8988T (cell line): ENCODE measurements around the gene ZNF214.
"Not testable (repeated sequence)": the region's sequence is repeated elsewhere in the genome, so short reads cannot be mapped to it uniquely, and the experiment has no call there.

Source experiments
- DNase-seq: peaks from one replicate; pipeline ENCODE4 v3.0.0; 2011

ZNF214 gene

DNA sequence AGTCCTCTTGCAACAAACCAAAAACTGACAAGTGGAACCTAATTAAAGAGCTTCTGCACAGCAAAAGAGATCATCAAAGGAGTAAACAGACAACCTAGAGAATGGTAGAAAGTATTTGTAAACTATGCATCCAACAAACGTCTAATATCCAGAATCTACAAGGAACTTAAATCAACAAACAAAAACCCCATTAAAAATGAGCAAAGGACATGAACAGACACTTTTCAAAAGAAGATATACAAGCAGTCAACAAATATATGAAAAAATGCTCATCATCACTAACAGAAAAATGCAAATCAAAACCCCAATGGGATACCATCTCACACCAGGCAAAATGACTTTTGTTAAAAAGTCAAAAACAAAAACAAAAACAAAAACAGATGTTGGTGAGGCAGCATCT lies 33.7 kb downstream of the ZNF214 start:
- no peak for DNase-seq

DNA sequence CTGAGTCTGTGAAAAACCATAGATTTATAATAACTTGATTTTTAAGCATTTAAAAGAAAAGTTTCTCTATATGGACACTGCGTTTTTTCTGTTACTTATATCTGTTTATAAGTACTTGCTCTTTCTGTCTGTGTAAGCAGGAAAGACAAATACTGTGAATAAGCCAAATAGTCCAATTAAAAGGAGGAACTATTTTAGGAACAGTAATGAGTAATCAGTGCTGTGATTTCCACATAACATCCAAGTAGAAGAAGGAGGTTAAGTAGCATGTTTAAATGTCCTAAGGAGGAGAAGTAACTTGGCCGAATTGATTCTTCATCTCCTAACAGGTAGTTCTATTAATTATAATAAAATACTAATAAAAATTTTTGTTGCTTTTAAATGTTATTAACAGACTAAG lies 40.8 kb downstream of the ZNF214 start:
- DNase-seq = no peak

- not testable (repeated sequence) for DNase-seq
Measured at GRCh38 chr11:6969854-6970253, 50.3 kb downstream of the ZNF214 start.

- DNase-seq = no peak
Measured at GRCh38 chr11:6968816-6969215, 51.3 kb downstream of the ZNF214 start.

GRCh38 chr11:6962673-6963072 lies 57.5 kb downstream of the ZNF214 start:
- DNase-seq = no peak

DNA sequence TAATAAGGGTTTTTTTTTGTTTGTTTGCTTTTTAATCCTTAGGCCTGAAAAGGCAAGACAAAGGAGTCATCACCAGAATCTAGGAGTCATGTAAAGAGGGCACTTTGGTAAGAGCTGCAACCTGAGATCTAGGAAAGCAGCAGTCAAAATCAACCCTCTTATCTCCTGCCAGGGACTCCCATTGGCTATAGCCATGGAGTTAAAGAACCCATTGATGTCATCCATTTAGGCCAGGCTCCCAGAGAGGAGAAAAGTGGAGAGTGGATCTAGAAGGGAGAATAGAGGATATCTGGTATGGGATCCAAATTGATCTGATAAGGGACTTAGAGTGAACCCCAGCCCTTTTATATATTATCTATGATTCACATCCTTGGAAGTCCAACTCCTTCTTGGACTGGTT lies 58.0 kb downstream of the ZNF214 start:
- no peak for DNase-seq

DNA sequence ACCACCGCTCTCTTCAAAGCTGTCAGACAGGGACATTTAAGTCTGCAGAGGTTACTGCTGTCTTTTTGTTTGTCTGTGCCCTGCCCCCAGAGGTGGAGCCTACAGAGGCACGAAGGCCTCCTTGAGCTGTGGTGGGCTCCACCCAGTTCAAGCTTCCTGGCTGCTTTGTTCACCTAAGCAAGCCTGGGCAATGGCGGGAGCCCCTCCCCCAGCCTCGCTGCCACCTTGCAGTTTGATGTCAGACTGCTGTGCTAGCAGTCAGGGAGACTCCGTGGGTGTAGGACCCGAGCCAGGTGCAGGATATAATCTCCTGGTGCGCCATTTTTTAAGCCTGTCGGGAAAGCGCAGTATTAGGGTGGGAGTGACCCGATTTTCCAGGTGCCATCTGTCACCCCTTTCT lies 65.9 kb downstream of the ZNF214 start:
- DNase-seq = not testable (repeated sequence)
